HG03521 (cell line): ENCODE measurements around the gene VPS41.

ENCODE experiments used
- ATAC-seq: cut with Tn5 transposase; IDR thresholded peaks from one replicate; pipeline ENCODE4 v1.9.1; 2021; ENCODE audit warnings: mild to moderate bottlenecking, moderate library complexity; ENCODE audit not compliant: unreplicated experiment

Gene VPS41

GRCh38 chr7:38907066-38907465 is 1.9 kb downstream of the VPS41 start:
- no peak for ATAC-seq

GRCh38 chr7:38905056-38905759 is 3.8 kb downstream of the VPS41 start:
- ATAC-seq, result peak; percentile 36

GRCh38 chr7:38903057-38903456 is 5.9 kb downstream of the VPS41 start:
- no peak for ATAC-seq

- ATAC-seq, result no peak
These were observed 6.5 kb downstream of the VPS41 start for GRCh38 chr7:38902449-38902848.

GRCh38 chr7:38893061-38893460 is 15.9 kb downstream of the VPS41 start:
- no peak for ATAC-seq

- ATAC-seq, result no peak
These were observed 18.4 kb downstream of the VPS41 start for GRCh38 chr7:38890597-38890996.

GRCh38 chr7:38889872-38890432 is 19.0 kb downstream of the VPS41 start:
- ATAC-seq, result no peak

GRCh38 chr7:38889079-38889478 is 19.9 kb downstream of the VPS41 start:
- ATAC-seq, result no peak

- ATAC-seq, result no peak
These were observed 22.7 kb downstream of the VPS41 start for GRCh38 chr7:38886265-38886664.

GRCh38 chr7:38883706-38884105 is 25.3 kb downstream of the VPS41 start:
- ATAC-seq, result no peak

- ATAC-seq, result no peak
These were observed 26.9 kb downstream of the VPS41 start for GRCh38 chr7:38881947-38882684.

- no peak for ATAC-seq
These were observed 28.0 kb downstream of the VPS41 start for GRCh38 chr7:38881015-38881414.

GRCh38 chr7:38880454-38880853 is 28.5 kb downstream of the VPS41 start:
- ATAC-seq, result no peak

- no peak for ATAC-seq
These were observed 29.0 kb downstream of the VPS41 start for GRCh38 chr7:38880035-38880434.

GRCh38 chr7:38878694-38879457 is 30.1 kb downstream of the VPS41 start:
- no peak for ATAC-seq

GRCh38 chr7:38873433-38873832 is 35.6 kb downstream of the VPS41 start:
- ATAC-seq, result no peak

- no peak for ATAC-seq
These were observed 36.8 kb downstream of the VPS41 start for GRCh38 chr7:38872202-38872601.

GRCh38 chr7:38870147-38870546 is 38.8 kb downstream of the VPS41 start:
- ATAC-seq, result no peak

- no peak for ATAC-seq
These were observed 45.2 kb downstream of the VPS41 start for GRCh38 chr7:38863601-38864291.

GRCh38 chr7:38862666-38863065 is 46.3 kb downstream of the VPS41 start:
- no peak for ATAC-seq
